Hepatocyte (in vitro differentiated cells): Measurements from ENCODE around the gene IGFBP6.

Source experiments
- EZH2 ChIP-seq: fragments of 200-600 bp; sonication (generic); IDR thresholded peaks from 2 replicates; pipeline ENCODE4 v1.6.1; 2016; ENCODE audit warnings: antibody characterized with exemption, mild to moderate bottlenecking, borderline replicate concordance
- TF ChIP-seq, protein P1 (sequence below): fragments of 200-600 bp; sonication (generic); IDR thresholded peaks from 2 replicates; pipeline ENCODE4 v1.5.1; 2016; ENCODE audit warnings: antibody characterized with exemption, mild to moderate bottlenecking; ENCODE audit not compliant: poor library complexity

DNA sequence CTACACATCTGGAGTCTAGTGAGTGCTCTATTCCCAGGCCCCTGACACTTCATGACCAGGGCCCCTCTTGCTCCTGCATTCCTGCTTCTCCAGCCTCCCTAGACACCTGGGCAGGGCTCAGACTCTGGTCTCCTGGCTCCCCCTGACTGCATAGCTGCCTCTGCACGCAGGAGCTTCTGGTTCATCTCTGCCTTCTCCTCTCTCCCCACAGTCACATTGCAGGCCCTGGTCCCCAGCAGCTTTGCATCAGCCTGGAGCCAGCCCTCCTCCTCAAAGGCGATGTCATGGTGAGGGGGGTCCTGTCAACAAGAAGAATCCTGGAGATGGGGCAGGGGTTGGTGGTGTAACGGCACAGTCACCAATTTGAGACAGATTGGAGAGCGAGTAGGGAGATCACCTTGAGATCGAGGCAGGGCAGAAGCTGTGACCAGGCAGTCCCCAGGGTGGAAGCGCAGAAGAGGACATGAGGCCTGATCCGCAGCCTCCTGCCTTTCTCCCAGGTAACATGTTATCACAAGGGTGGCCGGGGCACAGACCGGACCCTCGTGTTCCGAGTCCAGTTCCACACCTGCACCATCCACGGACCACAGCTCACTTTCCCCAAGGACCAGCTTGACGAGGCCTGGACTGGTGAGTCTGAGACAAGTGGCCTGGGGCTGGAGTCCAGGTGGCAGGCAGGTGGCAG, 39.5 kb upstream of the IGFBP6 start:
- TF ChIP-seq, protein P1, sequence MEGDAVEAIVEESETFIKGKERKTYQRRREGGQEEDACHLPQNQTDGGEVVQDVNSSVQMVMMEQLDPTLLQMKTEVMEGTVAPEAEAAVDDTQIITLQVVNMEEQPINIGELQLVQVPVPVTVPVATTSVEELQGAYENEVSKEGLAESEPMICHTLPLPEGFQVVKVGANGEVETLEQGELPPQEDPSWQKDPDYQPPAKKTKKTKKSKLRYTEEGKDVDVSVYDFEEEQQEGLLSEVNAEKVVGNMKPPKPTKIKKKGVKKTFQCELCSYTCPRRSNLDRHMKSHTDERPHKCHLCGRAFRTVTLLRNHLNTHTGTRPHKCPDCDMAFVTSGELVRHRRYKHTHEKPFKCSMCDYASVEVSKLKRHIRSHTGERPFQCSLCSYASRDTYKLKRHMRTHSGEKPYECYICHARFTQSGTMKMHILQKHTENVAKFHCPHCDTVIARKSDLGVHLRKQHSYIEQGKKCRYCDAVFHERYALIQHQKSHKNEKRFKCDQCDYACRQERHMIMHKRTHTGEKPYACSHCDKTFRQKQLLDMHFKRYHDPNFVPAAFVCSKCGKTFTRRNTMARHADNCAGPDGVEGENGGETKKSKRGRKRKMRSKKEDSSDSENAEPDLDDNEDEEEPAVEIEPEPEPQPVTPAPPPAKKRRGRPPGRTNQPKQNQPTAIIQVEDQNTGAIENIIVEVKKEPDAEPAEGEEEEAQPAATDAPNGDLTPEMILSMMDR: no peak
- TF ChIP-seq EZH2: no peak
